Measurements from ENCODE around the gene C21orf58.

Gene C21orf58

GRCh38 chr21:46329796-46330195, 6.1 kb upstream of the C21orf58 start:
- no peak for TF ChIP-seq CTCF (IDR thresholded peaks at IDR 0.05; ENCODE audit: extremely low read depth, missing control alignments)
- DNase-seq (ENCODE audit: low spot score), result no peak

- no peak for TF ChIP-seq CTCF (IDR thresholded peaks at IDR 0.05; ENCODE audit: extremely low read depth, missing control alignments)
- no peak for DNase-seq (ENCODE audit: low spot score)
Measured at GRCh38 chr21:46328151-46328550, 4.5 kb upstream of the C21orf58 start.

- no peak for TF ChIP-seq CTCF (IDR thresholded peaks at IDR 0.05; ENCODE audit: extremely low read depth, missing control alignments)
- DNase-seq (ENCODE audit: low spot score), result no peak
Measured at GRCh38 chr21:46327711-46328110, 4.0 kb upstream of the C21orf58 start.

- DNase-seq (ENCODE audit: low spot score), result no peak
- peak; percentile 20 for TF ChIP-seq CTCF (IDR thresholded peaks at IDR 0.05; ENCODE audit: extremely low read depth, missing control alignments)
Measured at GRCh38 chr21:46326110-46326703, 2.5 kb upstream of the C21orf58 start.

GRCh38 chr21:46325073-46325912, 1.6 kb upstream of the C21orf58 start:
- peak; percentile 61 for DNase-seq (ENCODE audit: low spot score)
- no peak for TF ChIP-seq CTCF (IDR thresholded peaks at IDR 0.05; ENCODE audit: extremely low read depth, missing control alignments)

GRCh38 chr21:46324390-46325072, 861 bp upstream of the C21orf58 start:
- DNase-seq (ENCODE audit: low spot score), result peak; percentile 99
- TF ChIP-seq CTCF (IDR thresholded peaks at IDR 0.05; ENCODE audit: extremely low read depth, missing control alignments), result no peak

- TF ChIP-seq CTCF (IDR thresholded peaks at IDR 0.05; ENCODE audit: extremely low read depth, missing control alignments), result no peak
- DNase-seq (ENCODE audit: low spot score), result no peak
Measured at GRCh38 chr21:46323227-46323709, 402 bp downstream of the C21orf58 start.
